ENCODE results near the gene DPY19L2.
A peak's percentile ranks its signal among the peaks of the same experiment; 100 is the strongest.
"Not testable (repeated sequence)": the region's sequence is repeated elsewhere in the genome, so short reads cannot be mapped to it uniquely, and the experiment has no call there.

DPY19L2 gene

DNA sequence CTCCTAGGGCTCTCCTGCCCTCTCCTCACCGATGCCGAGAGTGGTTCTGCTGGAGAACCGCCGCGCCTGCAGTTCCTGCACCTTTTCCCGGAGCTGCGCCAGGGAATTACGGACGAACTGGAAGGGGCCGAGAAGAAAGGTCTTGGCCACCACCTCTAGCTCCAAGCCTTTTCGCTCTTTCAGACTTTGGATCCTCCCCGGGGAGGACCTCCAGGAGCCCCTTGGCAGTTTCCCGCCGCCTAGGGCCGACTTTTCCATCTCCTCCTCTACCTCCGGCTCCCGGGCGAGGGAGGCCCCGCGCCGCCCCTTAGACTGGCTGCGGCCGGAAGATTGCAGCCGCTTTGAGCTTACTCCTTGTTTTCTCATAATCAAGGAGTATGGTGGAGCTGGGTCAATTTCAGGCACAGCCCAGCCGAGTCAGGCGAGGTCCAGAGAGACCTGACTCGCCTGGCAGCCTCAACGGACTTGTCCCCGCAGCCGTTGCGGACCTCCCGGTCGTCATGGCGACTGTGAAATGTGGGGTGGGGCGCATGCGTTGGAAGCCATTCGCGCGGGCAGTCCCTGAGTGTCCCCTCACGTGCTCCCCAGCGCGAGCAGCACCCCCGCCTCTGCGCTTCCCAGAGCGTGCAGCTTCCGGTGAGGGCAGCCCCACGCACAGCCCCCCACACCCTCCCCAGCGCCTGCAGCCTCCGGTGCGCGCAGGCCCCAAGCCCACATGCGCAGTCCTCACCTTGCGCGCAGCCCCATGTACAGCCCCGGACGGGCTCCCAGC lies at the start of gene DPY19L2:
DPY19L2 (minus strand) TSS at position 466 of the 772 bp plus-strand sequence; CDS start at position 366, 100 bp downstream.
- peak; percentile 42 for DNase-seq (ENCODE audit: insufficient read length, low spot score)
- FAIRE-seq, result no peak

DNA sequence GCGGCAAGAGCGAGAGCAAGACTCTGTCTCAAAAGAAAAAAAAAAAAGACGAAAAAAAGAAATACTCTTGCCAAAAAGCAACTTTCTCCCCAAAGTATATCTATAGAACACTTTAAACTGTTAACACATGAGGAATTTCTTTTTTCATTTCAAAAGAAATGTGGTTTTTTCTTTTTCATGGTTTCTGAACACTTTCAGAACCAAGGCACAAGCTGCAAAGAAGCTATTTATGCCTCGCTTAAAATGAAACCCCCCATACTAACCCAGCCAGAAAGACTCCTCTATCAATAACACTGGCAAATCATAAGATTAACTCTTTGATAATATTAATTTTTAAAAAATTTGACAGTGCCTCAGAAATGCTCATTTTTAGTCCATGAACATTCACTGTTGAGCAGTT lies 48.6 kb upstream of the DPY19L2 start:
- DNase-seq (ENCODE audit: insufficient read length, low spot score); FAIRE-seq: not testable (repeated sequence)

DNA sequence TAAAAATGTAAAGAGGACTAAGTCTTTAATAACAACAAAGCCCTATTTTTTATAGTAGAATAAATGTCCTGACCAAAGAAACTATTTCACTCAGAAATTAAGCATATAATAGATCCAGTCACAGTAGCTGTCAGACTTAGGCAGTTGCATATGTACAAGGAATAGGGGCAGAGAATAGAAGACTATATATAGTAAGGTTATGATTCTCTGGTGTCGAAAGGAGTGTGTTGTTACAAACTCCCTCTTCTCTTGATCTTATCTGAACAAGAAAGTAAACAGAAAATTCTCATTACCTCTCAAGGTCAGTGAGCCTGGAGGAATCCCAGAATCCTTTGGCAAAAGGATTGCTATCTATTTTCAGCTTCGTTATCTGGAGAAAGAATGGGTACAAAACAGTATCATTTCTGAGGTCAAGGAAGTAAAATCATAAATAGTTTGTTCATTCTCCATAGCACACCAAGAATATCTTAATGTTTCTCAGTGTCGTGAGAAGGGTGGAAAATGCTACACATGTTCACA lies 46.9 kb upstream of the DPY19L2 start:
- DNase-seq (ENCODE audit: insufficient read length, low spot score); FAIRE-seq: not testable (repeated sequence)

DNA sequence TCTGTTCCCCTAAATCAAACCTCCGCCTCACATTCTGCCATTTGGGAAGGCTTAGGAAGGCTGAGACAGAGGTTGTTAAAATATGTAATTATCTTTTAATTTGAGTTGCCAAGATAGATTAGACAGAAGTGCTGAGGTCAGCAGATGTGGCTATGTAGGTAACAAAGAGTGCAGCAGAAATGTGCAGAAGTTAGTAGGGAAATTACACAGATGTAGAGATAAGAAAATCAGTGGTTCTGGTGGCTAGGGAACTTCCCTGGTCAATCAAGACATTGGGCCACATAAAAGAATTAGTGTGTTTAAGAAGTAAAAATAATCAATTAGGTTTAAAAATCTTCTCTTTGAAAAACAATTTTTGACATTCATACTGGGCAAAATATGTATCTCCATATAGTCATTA lies 46.1 kb upstream of the DPY19L2 start:
- not testable (repeated sequence) for FAIRE-seq; DNase-seq (ENCODE audit: insufficient read length, low spot score)

DNA sequence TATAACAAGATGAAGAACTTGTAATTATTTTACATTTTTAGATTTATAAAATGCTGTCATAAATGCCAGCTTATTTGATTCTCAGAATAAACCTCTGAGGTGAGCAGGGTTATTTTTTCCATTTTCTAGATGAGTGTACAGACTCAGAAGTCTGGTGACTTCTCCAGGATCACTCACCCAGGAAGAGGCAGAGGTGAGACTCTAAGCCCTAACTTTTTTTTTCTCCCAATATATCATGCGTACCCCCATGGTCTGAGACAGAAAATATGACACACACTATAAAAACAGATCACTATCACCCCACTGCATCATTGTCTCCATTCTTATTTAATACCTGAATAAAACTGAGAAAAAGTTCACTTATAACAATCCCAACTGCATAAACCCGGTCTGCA lies 45.4 kb upstream of the DPY19L2 start:
- not testable (repeated sequence) for FAIRE-seq; DNase-seq (ENCODE audit: insufficient read length, low spot score)

DNA sequence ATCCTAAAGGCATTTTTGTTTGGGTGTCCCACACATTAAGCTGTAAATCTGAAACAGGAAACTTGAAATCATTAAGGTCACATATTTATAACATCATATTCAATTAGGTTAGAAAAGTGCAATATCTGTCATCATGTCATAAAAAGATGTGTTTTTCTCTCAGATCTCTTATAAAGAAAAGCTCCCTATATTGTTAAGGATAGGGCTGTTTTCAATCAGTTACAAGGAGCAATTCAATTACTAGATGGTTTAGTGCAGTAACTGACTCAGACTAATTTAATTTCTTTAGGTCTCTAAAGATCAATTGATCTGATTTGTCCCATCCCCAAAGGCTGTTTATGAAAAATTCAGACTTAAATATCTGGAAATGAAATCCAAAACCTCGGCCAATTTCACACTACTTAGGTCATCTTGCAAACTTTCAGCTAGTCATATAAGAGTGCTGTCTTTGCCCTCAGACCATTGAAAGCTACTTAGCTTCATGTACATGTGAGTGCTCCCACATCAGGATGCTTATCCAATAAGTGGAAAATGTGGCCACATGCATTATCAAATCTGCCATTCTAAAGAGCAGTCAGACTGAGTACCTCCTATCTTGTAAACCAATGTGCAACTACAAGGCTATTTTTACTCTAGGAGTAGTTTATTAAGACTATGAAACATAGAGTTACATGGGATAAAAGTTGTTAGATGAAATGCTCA lies 44.8 kb upstream of the DPY19L2 start:
- not testable (repeated sequence) for DNase-seq (ENCODE audit: insufficient read length, low spot score); FAIRE-seq

DNA sequence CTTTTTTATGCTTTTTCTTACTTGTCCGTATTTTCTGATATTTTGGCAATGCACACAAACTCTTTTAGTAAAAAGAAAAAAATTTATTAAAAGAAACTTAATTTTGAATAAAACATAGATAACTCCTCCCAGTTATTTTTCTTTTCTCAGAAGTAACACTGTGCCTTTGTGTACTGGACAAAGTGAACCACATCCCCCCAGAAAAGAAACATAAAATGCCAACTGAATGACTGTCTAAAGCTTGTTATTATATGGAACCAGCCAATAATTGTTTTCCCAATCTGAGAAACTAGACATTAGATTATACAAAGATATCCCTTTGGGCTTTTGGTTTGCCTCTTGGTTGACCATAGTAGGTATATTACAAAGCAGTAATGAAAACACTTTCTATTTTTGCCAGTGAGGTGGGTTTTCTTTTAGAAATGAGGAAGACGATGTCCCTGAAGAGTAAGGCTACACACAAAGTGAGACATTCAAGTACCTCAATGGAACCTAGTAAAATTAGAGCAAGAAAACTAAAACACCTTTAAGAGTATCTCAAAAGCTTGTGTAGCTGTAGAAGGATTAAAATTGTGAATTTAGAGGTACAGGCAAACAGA lies 44.2 kb upstream of the DPY19L2 start:
- FAIRE-seq; DNase-seq (ENCODE audit: insufficient read length, low spot score): not testable (repeated sequence)

DNA sequence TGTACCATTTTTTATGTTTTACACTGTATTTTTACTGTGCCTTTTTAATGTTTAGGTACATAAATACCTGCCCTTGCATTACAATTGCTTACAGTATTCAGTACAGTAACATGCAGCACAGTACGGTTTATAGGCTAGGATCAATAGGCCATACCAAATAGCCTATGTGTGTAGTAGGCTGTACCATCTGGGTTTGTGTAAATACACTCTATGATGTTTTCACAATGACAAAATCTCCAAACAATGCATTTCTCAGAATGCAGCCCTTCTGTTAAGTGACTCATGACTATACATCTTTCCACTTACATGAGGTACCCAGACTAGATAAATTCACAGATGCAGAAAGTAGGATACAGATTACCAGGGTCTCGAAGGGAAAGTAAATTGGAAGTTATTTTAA lies 43.0 kb upstream of the DPY19L2 start:
- FAIRE-seq, result peak; percentile 54
- not testable (repeated sequence) for DNase-seq (ENCODE audit: insufficient read length, low spot score)

DNA sequence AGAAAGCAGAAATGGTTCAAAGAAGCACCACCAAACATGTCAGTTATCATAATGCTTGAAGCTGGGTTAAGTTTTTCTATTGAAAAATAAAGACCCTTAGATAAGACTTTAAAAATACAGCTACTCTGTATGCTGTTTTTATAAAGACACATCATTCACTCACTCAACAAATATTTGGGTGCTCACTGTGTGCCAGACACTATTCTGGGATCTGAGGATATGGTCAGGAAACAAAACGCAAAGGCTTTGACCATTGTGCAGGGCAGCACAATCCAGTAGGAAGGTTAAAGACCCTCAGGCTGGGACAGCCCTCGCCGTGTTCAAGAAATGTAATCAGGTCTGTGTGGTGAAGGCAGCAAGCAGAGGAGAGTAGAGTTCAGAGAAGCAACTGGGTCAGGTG lies 38.0 kb upstream of the DPY19L2 start:
- no peak for DNase-seq (ENCODE audit: insufficient read length, low spot score)
- no peak for FAIRE-seq

DNA sequence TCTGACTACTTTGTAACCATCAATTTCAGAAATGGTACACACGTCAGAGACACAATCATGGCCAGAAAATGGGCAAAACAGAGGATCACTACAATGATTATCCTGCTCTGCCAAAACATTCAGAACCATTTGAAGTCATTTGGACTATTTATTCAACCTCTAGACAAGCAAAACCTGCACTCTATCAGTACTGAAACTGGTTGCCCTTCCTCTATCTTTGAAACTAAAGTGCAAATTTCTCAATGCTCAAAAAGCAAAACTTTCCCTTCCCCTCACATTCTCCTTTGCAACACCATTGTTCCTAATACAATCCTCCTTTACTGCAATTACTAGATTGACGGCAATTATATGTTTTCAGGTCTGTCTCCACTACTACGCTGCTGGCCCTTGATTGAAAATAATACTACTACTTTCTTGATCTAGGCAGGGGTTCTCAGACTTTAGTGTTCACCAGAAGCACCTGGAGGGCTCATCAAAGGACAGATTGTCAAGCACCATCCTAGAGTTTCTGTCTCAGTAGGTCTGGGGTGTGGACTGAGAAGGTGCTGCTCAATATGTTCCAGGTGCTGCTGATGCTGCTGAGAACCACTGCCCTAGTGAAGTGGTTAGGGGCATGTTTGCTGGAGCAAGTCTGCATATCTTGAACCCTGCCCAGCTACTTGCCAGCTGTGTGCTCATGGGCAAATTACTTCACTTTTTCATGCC lies 31.5 kb upstream of the DPY19L2 start:
- FAIRE-seq; DNase-seq (ENCODE audit: insufficient read length, low spot score): not testable (repeated sequence)

DNA sequence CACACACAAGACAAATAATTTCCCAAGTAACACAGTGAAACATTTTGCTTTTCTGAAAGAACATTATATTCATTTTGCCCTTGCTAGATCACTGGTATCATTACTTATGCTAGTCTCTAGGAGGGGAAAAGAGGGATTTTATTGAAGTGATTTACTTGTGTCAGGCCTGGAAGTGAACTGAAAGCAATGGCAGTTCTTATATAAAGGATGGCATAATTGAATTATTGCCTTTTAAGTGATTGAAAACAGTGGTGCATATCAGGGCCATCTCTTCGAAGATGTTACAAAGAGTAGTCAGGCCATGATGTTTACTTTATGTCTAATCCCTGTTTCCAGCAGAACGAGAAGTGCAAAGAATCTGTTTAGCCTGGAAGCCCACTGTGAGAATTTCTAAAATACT lies 30.7 kb upstream of the DPY19L2 start:
- FAIRE-seq; DNase-seq (ENCODE audit: insufficient read length, low spot score): not testable (repeated sequence)

DNA sequence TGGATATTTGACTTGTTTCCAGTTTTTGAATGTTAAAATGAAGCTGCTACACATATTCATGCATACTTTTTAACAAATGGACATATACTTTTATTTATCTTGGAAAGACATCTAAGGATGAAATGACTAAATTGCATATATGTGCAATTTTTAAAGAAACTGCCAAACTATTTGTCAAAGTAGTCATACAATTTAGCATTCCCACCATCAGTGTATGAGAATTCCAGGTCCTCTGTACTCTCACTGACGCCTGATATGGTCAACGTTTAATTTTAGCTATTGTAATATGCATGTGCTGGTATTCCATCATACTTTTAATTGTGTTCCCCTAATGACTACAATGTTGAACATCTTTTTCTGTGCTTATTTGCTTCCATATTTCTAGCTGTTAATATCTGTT lies 22.5 kb upstream of the DPY19L2 start:
- not testable (repeated sequence) for FAIRE-seq; DNase-seq (ENCODE audit: insufficient read length, low spot score)

DNA sequence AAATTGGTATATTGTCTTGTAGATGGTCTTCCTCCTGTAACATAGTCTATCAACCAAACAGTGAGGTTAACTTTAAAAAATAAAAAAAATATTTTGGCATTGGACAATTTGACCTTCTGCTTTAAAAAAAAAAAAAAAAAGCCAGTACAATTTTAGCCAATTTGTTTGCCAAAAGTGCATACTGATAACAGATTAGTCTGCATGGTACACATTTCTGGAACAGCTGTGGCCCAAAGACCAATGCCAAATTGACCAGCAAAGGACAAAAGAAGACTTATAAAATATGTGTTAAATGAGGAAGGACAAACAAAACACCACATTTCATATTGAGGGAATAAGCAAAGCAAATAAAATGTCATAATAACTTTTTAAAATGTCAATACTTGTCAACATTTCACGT lies 20.8 kb upstream of the DPY19L2 start:
- not testable (repeated sequence) for FAIRE-seq; DNase-seq (ENCODE audit: insufficient read length, low spot score)

DNA sequence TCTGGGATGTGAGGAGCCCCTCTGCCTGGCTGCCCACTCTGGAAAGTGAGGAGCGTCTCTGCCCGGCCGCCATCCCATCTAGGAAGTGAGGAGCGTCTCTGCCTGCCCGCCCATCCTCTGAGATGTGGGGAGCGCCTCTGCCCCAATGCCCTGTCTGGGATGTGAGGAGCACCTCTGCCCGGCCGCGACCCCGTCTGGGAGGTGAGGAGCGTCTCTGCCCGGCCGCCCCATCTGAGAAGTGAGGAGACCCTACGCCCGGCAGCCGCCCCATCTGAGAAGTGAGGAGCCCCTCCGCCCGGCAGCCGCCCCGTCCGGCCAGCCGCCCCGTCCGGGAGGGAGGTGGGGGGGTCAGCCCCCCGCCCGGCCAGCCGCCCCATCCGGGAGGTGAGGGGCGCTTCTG lies 18.3 kb upstream of the DPY19L2 start:
- DNase-seq (ENCODE audit: insufficient read length, low spot score); FAIRE-seq: not testable (repeated sequence)

DNA sequence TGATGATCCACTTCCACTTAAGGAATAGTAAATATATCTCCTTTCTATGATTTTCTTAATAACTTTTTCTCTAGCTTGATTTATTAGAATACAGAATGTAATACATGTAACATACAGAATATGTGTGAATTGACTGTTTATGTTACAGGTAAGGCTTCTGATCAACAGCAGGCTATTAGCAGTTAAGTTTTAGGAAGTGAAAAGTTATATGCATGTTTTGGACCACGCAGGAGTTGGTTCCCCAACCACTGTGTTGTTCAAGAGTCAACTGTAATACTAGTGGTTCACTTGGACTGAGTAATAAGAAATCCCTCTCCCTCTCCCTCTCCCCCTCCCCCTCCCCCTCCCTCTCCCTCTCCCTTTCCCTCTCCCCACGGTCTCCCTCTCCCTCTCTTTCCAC lies 17.5 kb upstream of the DPY19L2 start:
- not testable (repeated sequence) for FAIRE-seq; DNase-seq (ENCODE audit: insufficient read length, low spot score)

DNA sequence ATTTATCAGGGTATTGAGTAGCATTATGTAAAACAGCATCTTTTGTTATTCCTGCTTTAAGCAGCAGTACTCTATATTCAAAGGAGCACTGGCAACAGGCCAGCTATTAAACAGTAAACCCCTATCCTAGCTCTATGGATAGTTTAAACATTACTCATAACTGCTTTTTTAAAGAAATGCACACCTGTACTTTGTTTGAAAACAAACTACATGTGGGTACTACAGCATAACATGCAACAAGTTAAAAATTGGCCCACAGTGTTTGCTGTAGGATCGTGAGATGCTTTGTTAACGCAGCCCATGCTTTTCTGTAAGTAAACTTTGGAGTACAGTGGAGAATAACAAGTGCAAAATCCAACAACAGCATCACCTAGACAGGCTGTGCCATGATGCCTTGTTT lies 14.3 kb upstream of the DPY19L2 start:
- DNase-seq (ENCODE audit: insufficient read length, low spot score); FAIRE-seq: not testable (repeated sequence)

DNA sequence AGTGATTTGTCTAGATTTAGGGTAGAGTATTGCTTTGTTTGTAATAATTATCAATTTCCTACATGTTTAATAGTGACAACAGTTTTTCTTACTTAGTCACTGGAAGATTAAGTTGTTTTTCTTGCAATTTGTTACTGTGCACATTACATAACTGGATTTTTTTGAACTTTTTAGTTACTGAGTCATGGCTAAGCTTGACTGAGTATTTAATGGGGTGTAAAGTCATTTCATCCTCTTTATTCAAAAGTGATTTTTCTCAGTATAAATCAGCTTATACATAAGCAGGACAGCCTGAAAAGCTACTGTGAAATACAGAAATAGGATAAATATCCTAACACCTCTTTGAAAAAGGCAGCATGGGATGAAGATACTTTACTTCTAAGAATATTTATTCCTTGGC lies 12.5 kb upstream of the DPY19L2 start:
- not testable (repeated sequence) for DNase-seq (ENCODE audit: insufficient read length, low spot score); FAIRE-seq

DNA sequence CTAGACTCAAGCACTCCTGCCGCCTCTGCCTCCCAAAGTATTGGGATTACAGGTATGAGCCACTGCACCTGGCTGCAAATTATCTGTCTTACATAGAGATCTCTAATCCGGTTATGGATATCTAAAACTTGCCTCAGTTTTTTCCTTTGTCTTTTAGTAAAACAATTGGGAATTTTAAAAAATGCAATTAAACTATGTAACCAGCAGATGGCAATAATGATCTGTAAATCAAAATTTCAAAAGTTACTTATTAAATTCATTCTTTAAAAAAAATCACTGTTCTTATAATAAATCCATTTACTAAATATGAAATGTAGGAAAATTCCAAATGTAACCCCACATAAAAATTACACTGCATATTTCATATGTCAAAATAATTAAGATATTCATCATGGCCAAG lies 4.3 kb upstream of the DPY19L2 start:
- not testable (repeated sequence) for DNase-seq (ENCODE audit: insufficient read length, low spot score); FAIRE-seq

DNA sequence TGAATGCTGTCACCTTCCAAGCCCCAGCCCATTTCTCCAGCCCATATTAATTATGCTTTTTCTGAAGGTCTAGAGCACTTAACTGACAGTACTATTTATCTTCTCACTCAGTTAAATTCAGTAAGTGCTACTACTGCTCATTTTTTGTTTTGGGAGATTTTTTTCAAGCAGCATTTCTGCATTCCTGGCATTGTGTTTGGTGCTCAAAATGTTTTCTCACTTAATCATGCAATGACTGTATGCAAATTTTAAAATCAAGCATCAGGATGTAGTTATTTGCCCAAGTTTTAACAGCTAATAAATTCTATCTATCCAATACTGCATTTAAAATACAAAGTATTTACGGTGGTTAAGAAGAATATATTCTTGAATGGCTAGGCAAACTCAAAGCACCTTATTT lies 1.6 kb upstream of the DPY19L2 start:
- not testable (repeated sequence) for DNase-seq (ENCODE audit: insufficient read length, low spot score); FAIRE-seq

DNA sequence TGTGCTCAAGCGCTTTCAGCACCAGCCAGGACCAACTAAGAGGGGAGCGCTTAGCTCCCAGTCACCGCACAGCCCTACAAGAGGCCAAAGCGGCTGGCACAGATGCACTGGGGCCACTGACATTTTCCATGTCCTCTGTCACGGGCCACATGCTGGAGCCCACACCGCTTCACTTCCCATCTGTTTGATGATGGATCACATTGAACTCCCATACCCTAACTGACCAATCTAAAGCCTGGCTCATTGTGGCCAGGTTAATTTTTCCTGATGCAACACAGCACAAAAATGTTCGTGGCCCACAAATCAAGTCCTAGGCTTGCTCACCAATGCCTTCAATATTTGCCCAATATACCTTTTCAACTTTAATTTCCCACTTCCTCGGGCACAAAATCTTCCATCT lies 1.1 kb upstream of the DPY19L2 start:
- not testable (repeated sequence) for FAIRE-seq; DNase-seq (ENCODE audit: insufficient read length, low spot score)

Measured in HTR-8/SVneo (cell line).